GM18867 (cell line): ENCODE results near the gene FNDC10.
"Not testable (repeated sequence)": the region's sequence is repeated elsewhere in the genome, so short reads cannot be mapped to it uniquely, and the experiment has no call there.

Source experiments
- ATAC-seq: cut with Tn5 transposase; IDR thresholded peaks from one replicate; pipeline ENCODE4 v1.9.1; 2021; ENCODE audit warnings: mild to moderate bottlenecking, moderate library complexity; ENCODE audit not compliant: unreplicated experiment

The FNDC10 gene

GRCh38 chr1:1599935-1600860 lies at the start of gene FNDC10:
Gene FNDC10 (minus strand): TSS chr1:1600135. CDS start chr1:1600015, 120 bp downstream.
- ATAC-seq, result no peak

DNA sequence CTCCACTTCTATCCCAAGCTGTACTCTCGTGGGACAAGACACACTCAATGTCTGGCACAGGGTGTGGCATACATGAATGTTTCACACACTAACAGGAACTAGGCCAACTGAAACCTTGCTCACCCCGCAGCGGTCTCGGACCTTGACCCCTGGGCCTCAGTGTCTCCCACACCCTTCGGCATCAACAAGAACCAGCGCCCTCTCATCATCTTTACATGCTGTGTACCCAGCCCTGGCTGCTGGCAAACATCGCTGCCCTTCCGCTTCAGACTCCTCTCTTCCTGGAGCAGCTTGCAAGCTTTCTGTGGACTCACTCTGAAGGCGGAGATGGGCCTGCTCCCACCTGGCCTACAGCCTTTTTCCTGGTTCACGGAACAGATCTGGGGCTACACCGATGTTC lies 48.3 kb upstream of the FNDC10 start:
- not testable (repeated sequence) for ATAC-seq

DNA sequence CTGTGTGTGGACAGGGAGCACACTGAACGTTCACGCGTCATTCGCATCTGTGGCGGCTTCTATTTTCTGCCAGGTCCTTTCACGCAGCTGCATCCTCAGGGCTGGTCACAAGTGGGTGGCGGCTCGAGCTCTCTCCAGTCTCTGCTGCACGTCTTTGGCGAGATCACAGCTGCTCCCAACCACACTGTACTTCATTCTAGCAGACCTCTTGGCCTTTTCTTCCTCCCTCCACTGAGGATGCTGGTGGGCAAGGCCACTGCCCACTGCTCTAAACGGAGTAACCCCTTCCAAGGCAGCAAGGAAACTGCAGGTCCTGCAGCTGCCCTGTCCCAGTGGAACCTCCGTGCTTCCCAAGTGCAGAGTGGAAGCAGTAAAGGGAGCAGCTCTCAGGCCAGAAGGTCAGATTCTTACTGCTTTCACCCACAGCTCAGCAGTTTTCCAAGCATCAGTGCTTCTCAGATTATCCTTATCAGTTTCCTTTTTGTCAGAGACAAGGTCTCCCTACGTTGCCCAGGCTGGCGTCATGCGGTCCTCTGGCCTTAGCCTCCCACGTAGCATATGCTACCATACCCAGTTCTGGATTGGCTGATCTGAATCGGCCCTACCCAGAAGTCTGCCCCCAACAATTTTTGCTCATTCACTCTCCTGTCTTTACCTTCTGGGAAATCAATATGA lies 47.8 kb upstream of the FNDC10 start:
- ATAC-seq, result not testable (repeated sequence)

GRCh38 chr1:1646326-1646725 lies 46.4 kb upstream of the FNDC10 start:
- ATAC-seq, result not testable (repeated sequence)

DNA sequence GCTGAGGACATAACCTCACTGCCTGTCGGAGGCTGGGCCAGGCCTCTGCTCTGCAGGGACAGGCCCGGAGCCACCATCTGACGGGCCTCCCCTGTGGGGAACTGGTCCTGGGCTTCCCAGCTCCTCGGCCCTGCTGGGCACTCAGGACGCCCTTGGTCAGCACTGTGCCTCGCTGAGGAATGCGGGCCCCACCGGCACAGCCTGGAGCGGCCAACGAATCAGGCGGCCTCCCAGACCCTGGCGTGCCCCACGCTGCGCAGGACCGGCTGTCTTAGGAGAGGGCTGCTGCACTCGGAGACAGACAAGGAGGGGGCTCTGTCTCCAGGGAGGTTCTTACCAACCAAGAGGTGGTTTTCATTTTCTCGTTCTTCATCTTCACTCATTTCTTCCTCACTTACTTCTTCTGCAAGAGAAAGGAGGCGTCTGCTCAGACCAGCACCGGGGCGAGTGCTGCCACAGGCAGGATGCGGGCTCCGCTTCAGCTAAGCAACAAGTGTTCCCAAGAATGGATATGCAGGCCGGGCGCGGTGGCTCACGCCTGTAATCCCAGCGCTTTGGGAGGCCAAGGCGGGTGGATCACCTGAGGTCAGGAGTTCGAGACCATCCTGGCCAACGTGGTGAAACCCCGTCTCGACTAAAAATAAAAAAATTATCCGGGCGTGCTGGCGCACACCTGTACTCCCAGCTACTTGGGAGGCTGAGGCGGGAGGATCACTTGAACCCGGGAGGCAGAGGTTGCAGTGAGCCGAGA lies 41.0 kb upstream of the FNDC10 start:
- ATAC-seq, result not testable (repeated sequence)

GRCh38 chr1:1640081-1640480 lies 40.1 kb upstream of the FNDC10 start:
- not testable (repeated sequence) for ATAC-seq

- not testable (repeated sequence) for ATAC-seq
Observed at GRCh38 chr1:1639368-1639767, 39.4 kb upstream of the FNDC10 start.

- not testable (repeated sequence) for ATAC-seq
Observed at GRCh38 chr1:1638528-1638927, 38.6 kb upstream of the FNDC10 start.

- ATAC-seq, result not testable (repeated sequence)
Observed at GRCh38 chr1:1637479-1637875, 37.5 kb upstream of the FNDC10 start.

GRCh38 chr1:1636621-1637478 lies 36.9 kb upstream of the FNDC10 start:
- not testable (repeated sequence) for ATAC-seq

GRCh38 chr1:1634613-1635012 lies 34.7 kb upstream of the FNDC10 start:
- ATAC-seq, result not testable (repeated sequence)

- not testable (repeated sequence) for ATAC-seq
Observed at GRCh38 chr1:1633409-1633808, 33.5 kb upstream of the FNDC10 start.

DNA sequence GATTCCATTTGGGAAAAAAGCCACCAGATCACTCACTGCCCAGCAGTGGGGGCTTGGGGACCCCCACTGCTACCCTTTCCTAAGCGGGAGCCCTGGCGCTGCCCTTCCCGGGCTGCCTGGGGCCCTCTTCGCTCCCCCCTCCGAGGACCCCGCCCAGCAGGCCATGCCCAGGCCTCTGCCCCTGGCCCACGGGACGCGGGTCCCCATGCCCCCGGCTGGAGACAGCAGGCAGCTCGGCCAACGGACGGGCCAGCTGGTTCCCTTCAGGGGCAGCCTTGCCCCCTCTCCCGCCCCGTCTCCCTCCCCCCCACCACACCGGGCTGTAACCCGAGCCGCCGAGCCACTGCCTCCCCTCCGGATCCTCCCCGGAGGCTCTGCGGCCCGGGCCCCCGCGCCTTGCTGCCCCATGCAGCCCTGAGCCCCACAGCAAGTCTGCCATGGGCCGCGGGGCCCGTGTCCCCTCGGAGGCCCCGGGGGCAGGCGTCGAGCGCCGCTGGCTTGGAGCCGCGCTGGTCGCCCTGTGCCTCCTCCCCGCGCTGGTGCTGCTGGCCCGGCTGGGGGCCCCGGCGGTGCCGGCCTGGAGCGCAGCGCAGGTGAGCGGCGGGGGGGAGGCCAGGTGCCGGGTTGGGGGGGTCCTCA lies 32.0 kb upstream of the FNDC10 start, which contains the start of gene MMP23B:
Gene MMP23B, plus strand, starts transcription at position 392 of the 639 bp plus-strand sequence. Its CDS starts 46 bp downstream, at position 438.
- ATAC-seq, result no peak

DNA sequence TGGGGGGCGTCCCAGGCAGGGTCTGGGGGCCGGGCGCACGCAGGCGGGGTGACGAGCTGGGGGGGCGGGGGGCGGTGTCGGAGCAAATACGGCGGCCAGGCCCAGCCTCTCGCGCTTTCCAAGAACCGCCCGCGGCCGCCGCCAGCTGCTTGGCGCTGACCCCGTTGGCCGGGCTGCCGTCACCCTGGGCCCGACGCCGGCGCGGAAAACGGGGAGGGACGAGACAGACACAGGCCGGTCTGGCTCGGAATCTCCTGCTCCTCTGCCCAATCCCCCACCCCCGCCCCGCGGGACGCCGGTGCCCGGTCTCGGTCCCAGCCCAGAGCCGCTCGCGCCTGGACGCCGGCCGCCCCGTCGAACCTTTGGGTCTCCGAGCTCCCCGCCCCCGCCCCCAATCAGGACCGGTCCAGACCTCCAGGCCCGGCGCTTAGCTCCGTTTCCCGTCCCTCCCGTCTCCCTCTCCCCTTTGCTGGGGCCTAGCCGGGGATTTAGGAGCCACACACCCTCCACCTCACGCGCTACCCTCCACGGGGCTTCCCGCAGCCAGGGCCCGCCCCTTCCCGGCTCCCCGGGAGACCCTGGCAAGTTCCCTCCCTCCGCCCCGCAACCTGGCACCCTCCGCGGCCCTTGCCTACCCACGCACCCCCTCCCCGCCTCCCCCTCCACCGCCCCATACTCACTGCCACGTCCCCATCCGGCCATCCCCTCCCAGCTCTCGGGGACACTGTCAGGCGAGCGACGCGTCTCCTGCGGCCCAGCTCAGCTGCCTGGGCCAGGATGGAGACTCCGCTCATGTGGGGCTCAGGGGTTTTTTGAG lies 31.2 kb upstream of the FNDC10 start:
- no peak for ATAC-seq

GRCh38 chr1:1630191-1630964 lies 30.4 kb upstream of the FNDC10 start:
- ATAC-seq, result peak; percentile 67

- ATAC-seq, result no peak
Observed at GRCh38 chr1:1629430-1630190, 29.7 kb upstream of the FNDC10 start.

DNA sequence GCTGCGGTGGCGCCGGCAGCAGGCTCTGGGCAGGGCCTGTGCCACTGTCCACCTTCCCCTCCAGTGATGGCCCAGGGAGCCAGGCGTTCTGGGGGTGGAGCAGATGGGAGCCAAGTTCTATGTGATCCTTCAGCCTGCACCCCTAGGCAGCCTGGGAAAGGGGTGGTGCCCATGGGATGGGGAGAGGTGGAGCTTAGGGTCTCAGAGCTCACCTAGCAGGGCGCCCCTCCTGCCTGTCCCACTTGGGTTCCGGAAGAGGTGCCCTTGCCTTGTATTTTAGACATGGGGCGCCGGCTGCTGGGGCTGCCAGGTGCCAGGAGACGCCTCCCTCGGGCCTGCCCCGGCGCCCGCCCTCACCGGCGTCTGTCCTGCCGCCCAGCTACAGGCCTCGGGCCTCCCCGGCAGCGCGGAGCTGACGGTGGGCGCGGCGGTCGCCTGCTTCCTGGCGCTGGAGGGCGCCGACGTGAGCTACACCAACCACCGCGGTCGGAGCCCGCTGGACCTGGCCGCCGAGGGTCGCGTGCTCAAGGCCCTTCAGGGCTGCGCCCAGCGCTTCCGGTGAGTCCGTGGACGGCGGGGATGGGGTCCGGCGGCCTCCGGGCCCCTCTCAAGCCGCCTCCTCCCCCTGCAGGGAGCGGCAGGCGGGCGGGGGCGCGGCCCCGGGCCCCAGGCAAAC lies 29.0 kb upstream of the FNDC10 start:
- ATAC-seq, result no peak
